ENCODE measurements around the gene CA10.
A peak's percentile ranks its signal among the peaks of the same experiment; 100 is the strongest.

The CA10 gene

GRCh38 chr17:51710634-51710979 is 447.9 kb downstream of the CA10 start:
- DNase-seq = no peak

DNA sequence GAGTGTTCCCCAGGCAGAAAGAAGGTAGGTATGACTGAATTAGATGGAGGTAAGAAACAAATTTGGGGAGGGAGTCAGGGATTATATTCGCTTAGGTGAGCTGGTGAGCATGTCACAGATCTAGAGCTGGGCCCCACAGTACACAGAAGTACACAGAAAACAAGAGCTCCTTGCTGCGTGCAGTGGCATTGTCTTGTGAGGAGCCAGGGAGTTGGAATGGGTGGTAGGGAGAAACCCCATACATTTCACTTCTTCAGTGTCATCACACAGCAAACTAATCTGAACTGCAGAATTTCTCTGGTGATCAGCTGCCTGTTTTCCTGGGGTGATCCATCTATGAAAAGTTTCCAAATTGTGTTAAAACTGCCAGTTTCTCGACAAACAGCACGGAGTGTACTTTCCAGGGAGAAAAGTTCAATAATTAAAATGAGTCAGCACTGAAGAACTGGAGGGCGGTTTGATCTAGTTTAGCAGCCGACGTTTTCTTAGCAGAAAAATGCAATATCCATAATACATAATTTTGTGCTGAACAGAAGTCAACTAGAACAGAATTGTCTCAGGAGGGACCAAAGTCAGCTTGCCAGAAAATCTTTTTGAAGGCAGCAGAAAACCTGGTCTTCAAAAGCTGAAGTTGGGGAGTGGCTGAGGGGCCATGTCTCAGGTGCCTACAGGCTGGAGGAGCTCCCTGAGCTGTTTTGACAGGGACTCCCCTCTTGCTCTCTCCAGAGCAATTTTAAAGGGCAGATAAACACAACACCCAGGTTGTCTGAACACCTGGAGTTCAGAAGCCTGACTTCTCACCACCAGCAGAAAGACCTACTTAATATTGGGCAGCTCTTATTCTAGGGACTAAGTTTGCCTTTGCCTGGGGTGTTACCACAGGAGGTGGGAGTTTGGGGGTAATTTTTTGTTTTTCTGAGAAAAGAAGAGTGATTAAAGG is 448.6 kb downstream of the CA10 start:
- no peak for DNase-seq

GRCh38 chr17:51707216-51707615 is 451.3 kb downstream of the CA10 start:
- no peak for DNase-seq

DNA sequence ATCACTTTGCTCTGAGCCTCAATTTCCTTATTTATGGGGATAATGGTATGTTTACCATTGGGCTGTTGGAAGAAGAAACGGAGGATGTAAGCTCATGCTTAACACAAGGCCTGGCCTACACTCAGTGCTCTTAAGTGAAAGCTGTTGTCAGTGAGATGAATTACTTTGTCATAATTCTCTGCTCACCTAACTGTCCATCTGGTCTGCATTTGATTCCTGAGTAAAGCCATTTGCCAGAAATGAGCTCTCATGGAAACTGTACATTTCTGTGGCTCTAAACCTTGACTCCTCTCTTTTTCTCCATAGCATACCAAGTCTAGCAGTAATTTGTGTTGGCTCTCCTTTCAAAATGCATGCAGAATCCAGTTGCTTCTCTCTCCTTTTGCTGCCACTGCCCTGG is 452.4 kb downstream of the CA10 start:
- DNase-seq = no peak

DNA sequence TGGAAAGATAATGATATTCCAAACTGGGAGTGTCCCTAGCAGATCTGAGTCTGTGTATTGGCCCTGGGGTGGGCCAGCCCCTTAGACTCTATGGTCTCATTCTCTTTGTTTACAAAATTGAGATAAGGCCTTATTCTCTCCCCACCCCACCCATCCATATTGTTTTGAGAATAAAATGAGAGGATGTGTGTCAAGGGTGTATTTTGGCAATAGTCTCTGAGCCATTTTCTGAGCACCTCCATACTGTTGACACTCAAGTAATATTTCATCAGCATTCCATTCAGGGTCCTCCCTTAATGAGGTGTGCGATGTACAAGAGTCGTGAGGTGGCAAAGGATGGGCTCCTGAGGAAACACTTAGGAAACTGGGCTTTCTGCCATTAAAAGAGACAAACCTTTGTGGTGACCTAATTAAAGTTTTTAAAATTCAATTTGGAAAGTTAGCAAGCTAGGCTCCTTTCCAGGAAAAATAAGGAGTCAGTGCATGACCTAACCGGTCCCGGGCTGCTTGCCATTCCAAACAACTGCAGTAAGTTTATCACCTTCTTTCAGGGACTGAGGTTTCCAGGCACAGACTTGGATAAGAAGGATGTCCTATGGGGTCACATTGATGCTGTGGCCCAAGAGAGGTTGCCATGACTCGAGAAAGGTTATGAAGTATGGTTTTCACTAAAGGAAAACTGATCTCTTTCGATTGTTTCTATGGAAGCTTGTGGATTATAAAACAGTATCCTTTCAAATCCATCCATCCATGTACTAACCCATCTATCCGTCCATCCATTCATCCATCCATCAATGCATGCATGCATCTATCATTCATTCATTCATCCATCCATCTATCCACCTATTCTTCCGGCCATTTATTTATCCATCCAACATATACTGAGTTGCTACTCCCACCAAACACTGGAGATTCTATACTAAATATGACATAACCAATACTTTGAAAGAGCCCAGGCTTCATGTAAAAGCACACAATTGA is 454.9 kb downstream of the CA10 start:
- DNase-seq = no peak

GRCh38 chr17:51702963-51703360 is 455.6 kb downstream of the CA10 start:
- DNase-seq = no peak

DNA sequence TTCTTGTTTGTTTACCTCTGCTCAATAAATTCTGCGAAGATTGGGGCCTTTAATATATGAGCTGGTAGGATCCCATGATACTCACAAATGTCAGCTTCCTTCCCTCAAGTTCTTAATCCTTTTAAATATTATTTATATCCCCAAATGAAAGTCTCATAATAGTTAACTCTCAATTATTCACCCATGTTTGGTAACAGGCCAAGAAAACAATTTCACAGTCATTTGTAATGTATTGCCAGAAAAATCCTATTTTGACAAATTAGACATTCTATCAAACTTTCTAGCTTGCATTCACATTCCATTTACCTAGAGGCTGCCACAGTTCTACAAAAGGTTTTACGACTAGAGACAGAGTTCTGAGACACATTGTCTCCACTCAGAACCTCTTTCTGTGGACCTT is 457.0 kb downstream of the CA10 start:
- no peak for DNase-seq

DNA sequence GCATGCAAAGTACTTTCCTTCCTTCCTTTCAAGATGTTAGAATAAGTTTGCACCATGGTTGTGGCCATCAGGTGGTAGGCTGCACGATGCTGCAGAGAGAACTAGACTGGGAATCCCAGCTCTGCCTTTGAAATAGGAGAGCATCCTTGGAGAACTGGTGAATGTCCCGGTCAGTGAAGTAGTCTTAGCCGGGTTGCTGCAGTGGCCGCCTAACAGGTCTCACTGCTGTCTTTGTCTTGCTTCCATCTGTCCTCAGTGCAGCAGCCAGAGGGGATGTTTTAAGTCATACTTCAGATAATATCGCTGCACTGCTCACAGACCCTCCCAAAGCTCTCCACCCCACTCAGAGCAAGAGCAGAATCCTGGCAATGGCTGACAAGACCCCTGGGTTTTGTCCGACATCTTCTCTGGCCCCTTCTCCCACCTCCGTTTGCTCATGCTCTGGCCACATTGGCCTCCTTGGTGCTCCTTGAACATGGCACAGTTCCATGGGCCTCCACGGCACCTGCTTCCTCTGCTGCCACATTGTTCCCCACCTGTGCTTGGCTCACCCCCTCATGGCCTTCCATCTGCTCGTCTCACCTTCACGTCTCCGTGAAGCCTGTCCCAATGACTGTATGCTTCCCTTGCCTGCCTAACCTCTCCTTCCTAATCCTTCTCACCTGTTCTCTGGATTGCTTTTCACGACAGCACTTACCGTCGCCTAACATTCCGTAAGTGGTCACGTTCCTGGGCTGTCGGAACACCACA is 458.3 kb downstream of the CA10 start:
- no peak for DNase-seq

DNA sequence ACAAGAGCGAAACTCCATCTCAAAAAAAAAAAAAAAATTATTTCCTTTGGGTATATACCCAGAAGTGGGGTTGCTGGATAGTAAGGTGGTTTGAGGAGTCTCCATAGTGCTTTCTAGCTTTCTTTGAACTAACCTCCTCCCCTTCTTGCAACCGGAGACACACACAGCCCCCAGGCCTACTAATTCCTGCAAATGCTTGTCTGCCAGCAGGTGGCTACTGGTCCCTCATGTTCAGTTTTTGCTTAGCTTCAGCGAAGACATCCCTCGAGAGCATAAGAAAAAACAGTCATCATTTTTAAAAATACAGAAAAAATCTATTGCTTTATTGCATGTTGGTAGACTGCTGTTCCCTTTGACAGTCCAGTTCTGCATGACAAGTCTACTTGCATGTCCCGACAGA is 459.2 kb downstream of the CA10 start:
- DNase-seq = no peak

DNA sequence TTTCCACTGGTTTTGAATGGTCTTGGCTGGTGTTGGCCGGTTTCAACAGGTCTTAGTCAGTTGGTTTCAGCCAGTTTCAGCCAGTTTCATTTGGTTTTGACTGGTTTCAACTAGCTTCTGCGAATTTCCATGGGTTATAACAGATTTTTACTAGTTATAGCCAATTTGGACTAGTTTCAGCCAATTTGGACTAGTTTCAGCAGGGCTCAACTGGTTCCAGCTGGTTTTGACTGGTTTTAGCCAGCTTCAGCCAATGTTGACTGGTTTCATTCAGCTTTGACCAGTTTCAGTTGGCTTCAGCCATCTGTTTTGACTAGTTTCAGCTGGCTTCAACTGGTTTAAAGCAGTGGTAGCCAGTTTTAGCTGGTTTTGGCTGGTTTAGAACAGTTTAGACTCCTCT is 465.6 kb downstream of the CA10 start:
- no peak for DNase-seq

DNA sequence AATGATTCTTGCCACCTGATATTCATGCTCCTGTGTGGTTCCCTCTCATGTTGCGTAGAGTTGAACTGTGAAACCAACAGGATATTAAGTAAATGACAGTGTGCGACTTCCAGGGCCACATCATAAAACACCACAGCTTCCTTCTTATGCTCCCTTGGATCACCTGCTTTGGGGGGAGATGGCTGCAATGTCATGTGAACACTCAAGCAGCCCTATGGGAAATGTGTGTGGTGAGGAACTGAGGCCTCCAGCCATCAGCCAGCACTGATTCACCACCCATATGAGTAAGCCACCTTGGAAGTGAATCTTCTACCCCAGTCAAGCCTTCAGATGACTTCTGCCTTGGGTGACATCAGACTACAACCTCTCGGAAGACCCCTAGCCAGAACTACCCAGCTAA is 470.6 kb downstream of the CA10 start:
- no peak for DNase-seq

DNA sequence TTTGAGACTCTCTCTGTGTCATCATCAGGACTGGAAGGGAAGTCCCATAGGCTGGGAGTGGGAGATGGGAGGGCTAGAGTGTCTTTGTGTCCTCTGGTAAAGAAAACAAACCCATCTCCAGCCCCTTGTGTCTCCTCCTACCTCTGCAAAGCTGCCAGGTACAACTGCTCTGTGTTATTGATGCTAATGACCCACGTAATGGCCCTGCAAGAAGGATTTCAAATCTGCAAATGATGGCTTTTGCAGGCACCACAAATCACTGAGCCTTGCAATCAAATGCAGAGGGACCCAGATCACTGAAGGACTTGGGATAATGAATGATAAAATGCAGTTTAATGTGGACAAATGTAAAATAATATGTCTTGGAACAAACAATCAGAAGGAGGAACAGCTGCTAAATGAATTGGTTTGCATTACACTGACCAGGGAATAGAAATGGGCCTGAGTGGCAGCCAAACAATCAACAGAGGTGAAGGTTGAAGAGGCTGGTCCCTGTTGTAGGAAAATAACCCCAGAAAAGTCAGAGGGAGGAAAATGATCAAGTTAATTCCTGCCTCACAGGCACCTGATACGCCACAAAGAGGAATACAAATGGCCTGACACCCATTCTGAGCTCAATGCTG is 473.1 kb downstream of the CA10 start:
- DNase-seq = peak; percentile 32

- DNase-seq = no peak
Observed at GRCh38 chr17:51684214-51684613, 474.3 kb downstream of the CA10 start.

DNA sequence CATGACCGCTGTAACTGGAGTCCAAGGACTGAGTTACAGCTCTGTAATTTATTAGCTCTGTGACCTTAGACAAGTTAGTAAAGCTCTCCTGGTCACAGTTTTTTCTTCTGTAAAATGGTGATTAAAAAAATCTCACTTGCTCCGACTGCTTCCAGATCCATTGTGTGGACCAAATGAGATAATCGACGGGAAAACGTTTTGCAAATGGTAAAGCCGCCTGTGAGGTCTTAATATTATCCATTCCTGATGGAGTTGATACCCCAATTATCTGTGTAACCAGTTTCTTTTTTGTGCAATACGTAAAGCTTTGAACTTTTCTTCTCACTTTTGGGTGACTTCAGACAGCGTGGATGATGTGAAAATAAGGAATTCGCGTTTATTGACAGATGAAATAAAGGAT is 475.2 kb downstream of the CA10 start:
- no peak for DNase-seq

- DNase-seq = no peak
Observed at GRCh38 chr17:51682115-51682514, 476.4 kb downstream of the CA10 start.

- no peak for DNase-seq
Observed at GRCh38 chr17:51677875-51678274, 480.6 kb downstream of the CA10 start.

GRCh38 chr17:51676691-51677487 is 481.6 kb downstream of the CA10 start:
- DNase-seq = no peak

DNA sequence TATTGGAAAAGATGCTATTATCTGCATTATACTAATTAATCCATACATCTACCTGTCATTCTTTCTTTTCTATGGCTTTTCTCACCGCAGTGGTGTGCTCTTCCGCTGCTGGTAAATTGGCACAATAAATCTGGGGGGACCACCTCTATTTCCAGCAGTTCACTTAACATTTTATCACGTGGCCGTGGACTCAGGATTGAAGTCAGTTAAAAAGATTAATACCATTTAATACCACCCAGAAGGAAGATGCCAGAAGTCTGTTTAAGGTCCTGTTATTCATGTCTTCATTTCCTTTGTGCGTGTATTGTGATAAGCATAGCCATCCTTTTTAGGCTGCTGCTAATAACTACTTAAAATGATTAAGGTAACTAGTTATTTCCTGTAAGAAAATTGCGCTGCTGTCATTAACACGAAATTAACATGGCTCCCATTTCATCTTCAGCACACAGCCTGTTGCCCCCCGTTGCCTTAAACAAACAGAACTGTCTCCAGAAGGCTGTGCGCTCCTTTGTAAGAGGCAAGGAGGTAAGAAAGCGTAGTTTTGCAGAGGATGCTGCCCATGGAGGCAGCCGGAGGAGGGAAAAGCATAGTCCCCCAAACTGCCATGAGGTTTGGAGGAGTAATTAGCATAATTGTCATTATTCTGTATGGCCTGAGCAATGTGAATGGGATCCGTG is 483.8 kb downstream of the CA10 start:
- no peak for DNase-seq

DNA sequence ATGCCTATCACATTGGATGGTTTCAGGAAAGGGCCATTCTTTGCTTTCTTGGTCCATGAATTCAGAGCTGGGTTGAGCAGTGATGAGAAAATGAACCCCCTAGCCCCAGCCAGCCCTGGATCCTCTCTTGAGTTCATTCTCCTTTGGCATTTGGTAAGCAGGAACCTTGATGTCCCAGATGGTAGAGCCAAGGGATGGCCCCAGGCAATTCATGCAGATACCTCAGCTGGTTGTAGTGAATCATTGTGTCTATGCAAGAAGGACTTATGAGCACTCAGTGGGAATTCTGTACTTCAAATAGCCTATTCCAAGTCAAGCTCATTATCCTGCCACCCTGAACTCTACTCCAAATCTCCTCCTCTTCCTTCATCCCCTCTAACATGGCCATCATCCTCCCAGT is 485.4 kb downstream of the CA10 start:
- DNase-seq = no peak

GRCh38 chr17:51672065-51672464 is 486.4 kb downstream of the CA10 start:
- peak; percentile 26 for DNase-seq

DNA sequence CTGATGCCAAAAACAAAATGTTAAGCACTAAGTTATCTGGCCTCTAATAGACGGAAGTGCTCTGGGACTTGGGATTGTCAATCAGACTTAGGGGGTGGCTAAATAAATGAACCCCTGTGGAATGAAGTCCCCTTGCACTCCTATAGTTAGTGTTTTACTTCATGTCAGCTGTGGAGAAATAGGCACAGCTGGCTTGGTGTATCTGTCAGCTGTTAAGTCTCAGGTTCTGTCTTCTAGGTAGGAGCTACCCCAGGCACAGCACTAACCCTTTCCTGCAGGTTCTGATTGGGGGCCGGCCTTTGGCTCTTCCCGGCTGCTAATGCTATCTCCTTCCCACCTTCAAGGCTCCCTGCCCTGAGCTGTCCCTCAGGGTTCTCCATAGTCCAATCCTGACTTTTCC is 487.6 kb downstream of the CA10 start:
- no peak for DNase-seq
